Glutamatergic neuron (in vitro differentiated cells): Measurements from ENCODE around the gene ASTN2. TPM values are rescaled to one million over a fixed set of nuclear protein-coding genes. Genes with fewer than 3 reads are reported as not detected.

Source experiments
- DNase-seq: peaks from one replicate; pipeline ENCODE4 v3.0.0; 2022
- H3K27ac Mint-ChIP-seq: one replicate; pipeline ENCODE4 v1.8.0; 2020; ENCODE audit warnings: mild to moderate bottlenecking, mixed read lengths, inconsistent platforms; ENCODE audit not compliant: unreplicated experiment
- H3K27me3 Mint-ChIP-seq: one replicate; pipeline ENCODE4 v1.8.0; 2020; ENCODE audit warnings: mild to moderate bottlenecking, moderate library complexity, mixed read lengths, inconsistent platforms; ENCODE audit not compliant: unreplicated experiment
- H3K36me3 Mint-ChIP-seq: one replicate; pipeline ENCODE4 v1.8.0; 2020; ENCODE audit warnings: mild to moderate bottlenecking, mixed read lengths, inconsistent platforms; ENCODE audit not compliant: unreplicated experiment
- H3K4me1 Mint-ChIP-seq: one replicate; pipeline ENCODE4 v1.8.0; 2020; ENCODE audit warnings: mild to moderate bottlenecking, low read depth, mixed read lengths, inconsistent platforms; ENCODE audit not compliant: unreplicated experiment
- H3K4me3 Mint-ChIP-seq: one replicate; pipeline ENCODE4 v1.8.0; 2020; ENCODE audit warnings: mild to moderate bottlenecking, mixed read lengths, inconsistent platforms; ENCODE audit not compliant: unreplicated experiment
- H3K9me3 Mint-ChIP-seq: one replicate; pipeline ENCODE4 v1.8.0; 2020; ENCODE audit warnings: mild to moderate bottlenecking, moderate library complexity, mixed read lengths, inconsistent platforms; ENCODE audit not compliant: unreplicated experiment
- CTCF ChIP-seq: fragments of 200-600 bp; sonication (generic); IDR thresholded peaks from one replicate; pipeline ENCODE4 v1.5.0; 2021; ENCODE audit not compliant: partially characterized antibody, unreplicated experiment
- total RNA-seq: library from RNA; stranded (reverse); fragmentation: NEBNext Ultra II Directional; extraction: Animal tissue kit (Norgen Biotek cat#: 25700); gene quantifications from one replicate; pipeline ENCODE4 v1.2.1, GENCODE V29; 2021; ENCODE audit not compliant: unreplicated experiment

Gene ASTN2
- total RNA-seq, 1 donor from 2014 or later: 134 TPM

GRCh38 chr9:117253261-117253660, 161.6 kb downstream of the ASTN2 start:
- H3K4me3 Mint-ChIP-seq: no peak overlapping the region

GRCh38 chr9:117250610-117251215, 164.1 kb downstream of the ASTN2 start:
- no peak overlapping the region for H3K4me3 Mint-ChIP-seq
- no peak for TF ChIP-seq CTCF
- no peak for DNase-seq
- no peaks in the 10 kb centered on the region for H3K36me3 Mint-ChIP-seq
- H3K27me3 Mint-ChIP-seq: peaks cover 2% of the 10 kb centered on the region
- H3K4me1 Mint-ChIP-seq: peaks cover 16% of the 10 kb centered on the region
- H3K27ac Mint-ChIP-seq: no peak overlapping the region
- H3K9me3 Mint-ChIP-seq: peaks cover 4% of the 10 kb centered on the region

More at GRCh38 chr9:117253261-117253660, 161.6 kb downstream of the ASTN2 start:
- Mint-ChIP-seq H3K4me1 (peaks cover 12% of the 10 kb centered on the region), H3K9me3 (peaks cover 4% of the 10 kb centered on the region), H3K36me3 (no peaks in the 10 kb centered on the region), H3K27ac (no peak overlapping the region), H3K27me3 (peaks cover 2% of the 10 kb centered on the region)
- DNase-seq: no peak
- TF ChIP-seq CTCF: no peak

GRCh38 chr9:117249799-117250198, 165.1 kb downstream of the ASTN2 start:
- peaks cover 4% of the 10 kb centered on the region for H3K9me3 Mint-ChIP-seq
- H3K4me3 Mint-ChIP-seq: no peak overlapping the region
- H3K36me3 Mint-ChIP-seq: no peaks in the 10 kb centered on the region
- TF ChIP-seq CTCF: no peak
- no peak for DNase-seq
- H3K27me3 Mint-ChIP-seq: peaks cover 2% of the 10 kb centered on the region
- peaks cover 21% of the 10 kb centered on the region for H3K4me1 Mint-ChIP-seq
- H3K27ac Mint-ChIP-seq: no peak overlapping the region

- H3K27me3 Mint-ChIP-seq: peaks cover 2% of the 10 kb centered on the region
- no peak overlapping the region for H3K4me3 Mint-ChIP-seq
- H3K36me3 Mint-ChIP-seq: no peaks in the 10 kb centered on the region
- no peak overlapping the region for H3K27ac Mint-ChIP-seq
- DNase-seq: no peak
- TF ChIP-seq CTCF: peak; percentile 60
- H3K4me1 Mint-ChIP-seq: peaks cover 22% of the 10 kb centered on the region
- H3K9me3 Mint-ChIP-seq: peaks cover 4% of the 10 kb centered on the region
These were observed 167.6 kb downstream of the ASTN2 start for GRCh38 chr9:117247266-117247665.

- Mint-ChIP-seq H3K4me1 (peaks cover 16% of the 10 kb centered on the region), H3K9me3 (peaks cover under 1% of the 10 kb centered on the region), H3K27ac (peak overlapping the region; percentile 65), H3K27me3 (peaks cover 2% of the 10 kb centered on the region), H3K36me3 (peaks cover 2% of the 10 kb centered on the region), H3K4me3 (no peak overlapping the region)
- TF ChIP-seq CTCF: no peak
- no peak for DNase-seq
These were observed 169.6 kb downstream of the ASTN2 start for GRCh38 chr9:117245175-117245829.
